GM19438 (cell line): ENCODE results near the gene JAK1.
A peak's percentile ranks its signal among the peaks of the same experiment; 100 is the strongest.

Experiments
- ATAC-seq: cut with Tn5 transposase; IDR thresholded peaks from one replicate; pipeline ENCODE4 v1.9.1; 2021; ENCODE audit warnings: low read depth; ENCODE audit not compliant: unreplicated experiment

JAK1 gene

GRCh38 chr1:64873576-64873975, 92.8 kb downstream of the JAK1 start:
- ATAC-seq, result no peak

GRCh38 chr1:64872067-64872466, 94.3 kb downstream of the JAK1 start:
- no peak for ATAC-seq

- ATAC-seq, result no peak
Measured at GRCh38 chr1:64871256-64871655, 95.1 kb downstream of the JAK1 start.

- ATAC-seq, result no peak
Measured at GRCh38 chr1:64867266-64867665, 99.1 kb downstream of the JAK1 start.

GRCh38 chr1:64866689-64867088, 99.7 kb downstream of the JAK1 start:
- no peak for ATAC-seq

- no peak for ATAC-seq
Measured at GRCh38 chr1:64865105-64865757, 101.1 kb downstream of the JAK1 start.

- peak; percentile 99 for ATAC-seq
Measured at GRCh38 chr1:64864018-64864940, 102.1 kb downstream of the JAK1 start.

- ATAC-seq, result no peak
Measured at GRCh38 chr1:64861611-64862010, 104.7 kb downstream of the JAK1 start.

- ATAC-seq, result no peak
Measured at GRCh38 chr1:64857347-64857746, 109.0 kb downstream of the JAK1 start.

GRCh38 chr1:64856553-64856952, 109.8 kb downstream of the JAK1 start:
- ATAC-seq, result no peak

GRCh38 chr1:64855557-64855956, 110.8 kb downstream of the JAK1 start:
- no peak for ATAC-seq

GRCh38 chr1:64854674-64855073, 111.7 kb downstream of the JAK1 start:
- ATAC-seq, result no peak

- no peak for ATAC-seq
Measured at GRCh38 chr1:64851664-64852063, 114.7 kb downstream of the JAK1 start.

GRCh38 chr1:64850846-64851245, 115.5 kb downstream of the JAK1 start:
- no peak for ATAC-seq

- no peak for ATAC-seq
Measured at GRCh38 chr1:64849942-64850341, 116.4 kb downstream of the JAK1 start.

GRCh38 chr1:64848803-64849202, 117.5 kb downstream of the JAK1 start:
- ATAC-seq, result no peak

GRCh38 chr1:64848136-64848535, 118.2 kb downstream of the JAK1 start:
- ATAC-seq, result no peak

- ATAC-seq, result no peak
Measured at GRCh38 chr1:64847666-64848065, 118.7 kb downstream of the JAK1 start.

GRCh38 chr1:64846573-64847430, 119.5 kb downstream of the JAK1 start:
- no peak for ATAC-seq

GRCh38 chr1:64845831-64846425, 120.4 kb downstream of the JAK1 start:
- no peak for ATAC-seq

- no peak for ATAC-seq
Measured at GRCh38 chr1:64844609-64845008, 121.7 kb downstream of the JAK1 start.
